OCI-LY1 (cell line): ENCODE measurements around the gene CDC23.

Source experiments
- H2AFZ ChIP-seq: fragments of 200-600 bp; sonication (generic), shearing (Covaris generic); 2 replicates; pipeline ENCODE4 v1.6.0; 2014; ENCODE audit warnings: antibody characterized with exemption, mild to moderate bottlenecking, low read length
- H3F3A ChIP-seq: fragments of 200-600 bp; sonication (generic), shearing (Covaris generic); 2 replicates; pipeline ENCODE4 v1.6.0; 2014; ENCODE audit warnings: mild to moderate bottlenecking, antibody characterized with exemption, low read length, moderate library complexity; ENCODE audit not compliant: insufficient read depth
- H3K27ac ChIP-seq: fragments of 200-600 bp; sonication (generic); 2 replicates; pipeline ENCODE4 v1.5.1; 2014; ENCODE audit warnings: low read length, mixed run types, mild to moderate bottlenecking, low read depth; ENCODE audit not compliant: poor library complexity, severe bottlenecking
- H3K27me3 ChIP-seq: fragments of 200-600 bp; sonication (generic); 2 replicates; pipeline ENCODE4 v1.6.0; 2014; ENCODE audit warnings: antibody characterized with exemption, mild to moderate bottlenecking, low read length, moderate library complexity; ENCODE audit not compliant: insufficient read depth
- H3K36me3 ChIP-seq: fragments of 200-600 bp; sonication (generic); 2 replicates; pipeline ENCODE4 v1.6.1; 2014; ENCODE audit warnings: mild to moderate bottlenecking, antibody characterized with exemption, low read length, moderate library complexity, mixed read lengths; ENCODE audit not compliant: insufficient read depth
- H3K4me1 ChIP-seq: fragments of 200-600 bp; sonication (generic); 2 replicates; pipeline ENCODE4 v1.5.1; 2014; ENCODE audit warnings: mild to moderate bottlenecking, low read length, moderate library complexity; ENCODE audit not compliant: insufficient read depth, severe bottlenecking
- H3K4me2 ChIP-seq: fragments of 200-600 bp; sonication (generic), shearing (Covaris generic); 2 replicates; pipeline ENCODE4 v1.6.1; 2014; ENCODE audit warnings: low read length
- H3K4me3 ChIP-seq: fragments of 200-600 bp; sonication (generic); 2 replicates; pipeline ENCODE4 v1.5.1; 2014; ENCODE audit warnings: low read length, low read depth, mild to moderate bottlenecking, mixed read lengths; ENCODE audit not compliant: poor library complexity, severe bottlenecking
- H3K79me2 ChIP-seq: fragments of 200-600 bp; shearing (Covaris generic); 2 replicates; pipeline ENCODE4 v1.6.1; 2016; ENCODE audit warnings: mixed run types, low read length, mixed read lengths; ENCODE audit not compliant: insufficient read depth
- H3K9ac ChIP-seq: fragments of 200-600 bp; sonication (generic), shearing (Covaris generic); 2 replicates; pipeline ENCODE4 v1.6.1; 2014; ENCODE audit warnings: mild to moderate bottlenecking, low read length, mixed read lengths
- H3K9me2 ChIP-seq: fragments of 200-600 bp; sonication (generic), shearing (Covaris generic); 2 replicates; pipeline ENCODE4 v1.6.1; 2014; ENCODE audit warnings: low read depth, mild to moderate bottlenecking, low read length, mixed read lengths
- H3K9me3 ChIP-seq: fragments of 200-600 bp; shearing (Covaris generic); 2 replicates; pipeline ENCODE4 v1.6.1; 2014; ENCODE audit warnings: low read length, mixed read lengths
- H4K20me1 ChIP-seq: fragments of 200-600 bp; sonication (generic), shearing (Covaris generic); 2 replicates; pipeline ENCODE4 v1.6.0; 2016; ENCODE audit warnings: mild to moderate bottlenecking, low read length; ENCODE audit not compliant: insufficient read depth
- CTCF ChIP-seq: fragments of 200-600 bp; sonication (generic), shearing (Covaris generic); IDR thresholded peaks from 2 replicates; pipeline ENCODE4 v1.5.1; 2017; ENCODE audit warnings: mild to moderate bottlenecking, antibody characterized with exemption, low read length, moderate library complexity, mixed read lengths
- EZH2 ChIP-seq: fragments of 200-600 bp; sonication (generic), shearing (Covaris generic); IDR thresholded peaks from 2 replicates; pipeline ENCODE4 v1.8.0; 2017; ENCODE audit warnings: borderline replicate concordance, mixed run types, mild to moderate bottlenecking, antibody characterized with exemption, low read length, moderate library complexity, mixed read lengths

CDC23 gene

DNA sequence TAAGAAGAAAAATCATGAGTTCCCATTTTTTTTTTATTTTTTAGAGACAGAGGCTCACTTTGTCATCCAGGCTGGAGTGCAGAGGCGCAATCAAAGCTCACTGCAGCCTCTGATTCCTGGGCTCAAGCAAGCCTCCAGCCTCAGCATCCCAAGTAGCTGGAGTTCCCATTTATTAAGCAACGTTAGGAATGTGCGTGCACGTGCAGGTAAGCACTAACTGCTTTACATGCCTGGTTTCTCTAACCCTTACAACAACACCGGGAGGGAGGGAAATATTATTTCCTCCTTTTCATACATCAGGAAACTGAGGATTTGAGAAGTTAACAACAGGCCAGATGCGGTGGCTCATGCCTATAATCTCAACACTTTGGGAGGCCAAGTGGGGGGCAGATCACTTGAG, 16.3 kb upstream of the CDC23 start:
- TF ChIP-seq CTCF (no peak), EZH2 (no peak)
- Histone ChIP-seq H3K4me1 (no peaks in the 10 kb centered on the region), H3K4me3 (no peak overlapping the region), H2AFZ (no peak overlapping the region), H3K9me3 (peaks cover 12% of the 10 kb centered on the region), H3K79me2 (no peaks in the 10 kb centered on the region), H3K9ac (no peak overlapping the region), H3K27me3 (no peaks in the 10 kb centered on the region; the same call in 1 of the 2 replicates), H3K4me2 (no peak overlapping the region), H3K36me3 (no peaks in the 10 kb centered on the region; the same call in 1 of the 2 replicates), H3K9me2 (no peaks in the 10 kb centered on the region), H3K27ac (no peak overlapping the region), H4K20me1 (no peaks in the 10 kb centered on the region), H3F3A (no peaks in the 10 kb centered on the region)

DNA sequence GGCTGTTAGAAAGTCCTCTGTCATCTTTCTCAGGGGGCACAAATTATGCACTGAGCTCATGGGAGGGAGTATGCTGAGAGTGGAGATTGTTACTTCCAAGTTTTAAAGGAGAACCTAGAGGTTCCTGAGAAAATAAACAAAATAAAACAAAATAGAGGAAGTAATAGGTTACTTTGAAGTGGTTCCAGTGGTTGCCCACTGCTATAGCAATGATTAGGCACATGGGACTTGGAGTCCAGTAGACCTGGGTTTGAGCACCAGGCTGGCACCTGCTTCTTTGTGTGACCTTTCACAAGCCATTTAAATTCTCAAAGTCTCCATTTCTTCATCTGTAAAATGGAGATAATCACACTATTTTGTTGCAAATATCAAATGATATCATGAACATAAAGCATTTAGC, 13.8 kb upstream of the CDC23 start:
- Histone ChIP-seq H3K4me1 (no peaks in the 10 kb centered on the region), H4K20me1 (no peaks in the 10 kb centered on the region), H2AFZ (no peak overlapping the region), H3K9me2 (no peaks in the 10 kb centered on the region), H3K4me3 (no peak overlapping the region), H3K9me3 (peaks cover 12% of the 10 kb centered on the region), H3F3A (no peaks in the 10 kb centered on the region), H3K9ac (no peak overlapping the region), H3K4me2 (no peak overlapping the region), H3K27ac (no peak overlapping the region), H3K36me3 (no peaks in the 10 kb centered on the region; the same call in 1 of the 2 replicates), H3K79me2 (no peaks in the 10 kb centered on the region), H3K27me3 (no peaks in the 10 kb centered on the region; the same call in 1 of the 2 replicates)
- no peak for TF ChIP-seq CTCF
- TF ChIP-seq EZH2 = no peak

GRCh38 chr5:138224712-138225111, 11.6 kb upstream of the CDC23 start:
- Histone ChIP-seq H3K27me3 (no peaks in the 10 kb centered on the region; the same call in 1 of the 2 replicates), H3K4me3 (no peak overlapping the region), H3K79me2 (no peaks in the 10 kb centered on the region), H3K9ac (no peak overlapping the region), H3K9me3 (peaks cover 12% of the 10 kb centered on the region), H3K4me2 (no peak overlapping the region), H4K20me1 (no peaks in the 10 kb centered on the region), H3F3A (no peaks in the 10 kb centered on the region), H3K4me1 (no peaks in the 10 kb centered on the region), H2AFZ (no peak overlapping the region), H3K27ac (no peak overlapping the region), H3K9me2 (no peaks in the 10 kb centered on the region), H3K36me3 (no peaks in the 10 kb centered on the region; the same call in 1 of the 2 replicates)
- no peak for TF ChIP-seq EZH2
- no peak for TF ChIP-seq CTCF
